Calu3 (cell line): Measurements from ENCODE around the gene SAMD1. TPM values are rescaled to one million over a fixed set of nuclear protein-coding genes. Genes with fewer than 3 reads are reported as not detected.
A peak's percentile ranks its signal among the peaks of the same experiment; 100 is the strongest.
"Not testable (repeated sequence)": the region's sequence is repeated elsewhere in the genome, so short reads cannot be mapped to it uniquely, and the experiment has no call there.

Experiments
- BruUV-seq: library from RNA; stranded (reverse); fragments of 400-500 nt; replicated peaks from 2 replicates; lab custom pipeline; 2021; lab: Mats Ljungman, UMichigan
- CTCF ChIA-PET: fragments of 300-600 bp; sonication (Branson Sonifier 250); formaldehyde crosslinking; loops from one replicate; lab custom pipeline; 2022; ENCODE audit warnings: antibody characterized with exemption; lab: Charles Lee
- DNase-seq: peaks from one replicate; pipeline ENCODE4 v3.0.0; 2022
- H3K27ac Mint-ChIP-seq: one replicate; pipeline ENCODE4 v1.8.0; 2022; ENCODE audit warnings: mixed read lengths; ENCODE audit not compliant: unreplicated experiment
- H3K27me3 Mint-ChIP-seq: one replicate; pipeline ENCODE4 v1.8.0; 2022; ENCODE audit warnings: mixed read lengths; ENCODE audit not compliant: unreplicated experiment
- H3K36me3 Mint-ChIP-seq: one replicate; pipeline ENCODE4 v1.8.0; 2022; ENCODE audit warnings: mild to moderate bottlenecking, moderate library complexity, mixed read lengths; ENCODE audit not compliant: insufficient read depth, unreplicated experiment
- H3K4me1 Mint-ChIP-seq: one replicate; pipeline ENCODE4 v1.8.0; 2022; ENCODE audit warnings: mild to moderate bottlenecking, low read depth, mixed read lengths; ENCODE audit not compliant: unreplicated experiment
- H3K4me3 Mint-ChIP-seq: one replicate; pipeline ENCODE4 v1.8.0; 2022; ENCODE audit warnings: mild to moderate bottlenecking, low read depth, moderate library complexity, mixed read lengths; ENCODE audit not compliant: unreplicated experiment
- H3K9me3 Mint-ChIP-seq: one replicate; pipeline ENCODE4 v1.8.0; 2022; ENCODE audit warnings: low read depth, mixed read lengths; ENCODE audit not compliant: unreplicated experiment
- CTCF ChIP-seq: fragments of 200-600 bp; IDR thresholded peaks from one replicate; pipeline ENCODE4 v1.8.0; 2022; ENCODE audit warnings: antibody characterized with exemption; ENCODE audit not compliant: unreplicated experiment
- intact Hi-C: fragments of 100-400 bp; cut with micrococcal nuclease; formaldehyde crosslinking; loops from one replicate; pipeline ENCODE4 v1.10.0; 2022; ENCODE audit not compliant: unreplicated experiment
- total RNA-seq: library from RNA; stranded (reverse); gene quantifications from 2 replicates; pipeline ENCODE4 v1.2.3, GENCODE V29; 2022

SAMD1 gene
- total RNA-seq, 1 experiment from 2014 or later, result 41.1 TPM

DNA sequence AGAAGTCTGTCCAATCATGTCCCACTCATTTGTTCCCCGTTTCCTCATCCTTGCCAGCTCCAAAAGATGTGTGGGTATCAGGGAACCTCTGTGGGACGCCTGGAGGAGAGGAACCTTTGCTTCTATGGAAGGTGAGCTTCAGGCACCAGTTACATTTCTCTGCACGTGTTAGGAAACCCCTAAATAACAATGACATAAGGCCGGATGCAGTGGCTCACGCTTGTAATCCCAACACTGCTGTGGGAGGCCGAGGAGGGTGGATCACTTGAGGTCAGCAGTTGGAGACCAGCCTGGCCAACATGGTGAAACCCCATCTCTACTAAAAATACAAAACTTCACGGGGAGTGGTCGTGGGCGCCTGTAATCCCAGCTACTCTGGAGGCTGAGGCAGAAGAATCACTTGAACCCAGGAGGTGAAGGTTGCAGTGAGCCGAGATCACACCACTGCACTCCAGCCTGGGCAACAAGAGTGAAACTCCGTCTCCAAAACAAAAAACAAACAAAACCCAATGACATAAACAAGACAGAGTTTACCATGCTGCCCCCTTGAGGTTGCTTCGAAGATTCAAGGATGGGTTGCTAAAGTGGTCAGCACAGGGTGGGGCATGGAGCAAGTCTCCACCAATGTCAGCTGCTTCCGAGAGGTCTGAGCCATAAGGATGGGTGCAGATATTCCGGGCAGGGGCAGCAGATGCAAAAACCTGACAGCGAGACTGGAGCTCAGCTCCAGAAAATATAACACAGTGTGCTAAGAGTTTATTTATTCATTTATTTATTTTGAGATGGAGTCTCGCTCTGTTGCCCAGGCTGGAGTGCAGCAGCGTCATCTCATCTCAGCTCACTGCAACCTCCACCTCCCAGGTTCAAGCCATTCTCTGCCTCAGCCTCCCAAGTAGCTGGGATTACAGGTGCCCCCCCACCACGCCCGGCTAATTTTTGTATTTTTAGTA is 47.6 kb downstream of the SAMD1 start:
- peak; percentile 45 for DNase-seq
- intact Hi-C loops, CTCF ChIA-PET, H3K36me3 Mint-ChIP-seq, H3K4me1 Mint-ChIP-seq, H3K9me3 Mint-ChIP-seq, H3K27ac Mint-ChIP-seq, H3K27me3 Mint-ChIP-seq, BruUV-seq, H3K4me3 Mint-ChIP-seq: not testable (repeated sequence)
- TF ChIP-seq CTCF, result peak; percentile 39

- no peak overlapping the region for H3K4me3 Mint-ChIP-seq
Measured at GRCh38 chr19:14039181-14039580, 51.4 kb downstream of the SAMD1 start.

More at GRCh38 chr19:14039181-14039580, 51.4 kb downstream of the SAMD1 start:
- Mint-ChIP-seq H3K36me3 (no peaks in the 10 kb centered on the region), H3K4me1 (no peaks in the 10 kb centered on the region), H3K9me3 (no peaks in the 10 kb centered on the region), H3K27me3 (no peaks in the 10 kb centered on the region), H3K27ac (no peak overlapping the region)
- intact Hi-C loops, result no loop called here
- CTCF ChIA-PET, result interaction anchor here (0.6 kb wide), 1 partner anchor 35 kb away, joined by 4 read pairs; no protein-coding TSS in a partner anchor
- BruUV-seq, result no TSS peak
- TF ChIP-seq CTCF, result no peak
- no peak for DNase-seq

Other genes starting within 250 kb of the SAMD1 start
- gene NANOS3, start 213.6 kb downstream of the SAMD1 start, total RNA-seq, result 1.2 TPM in 1 of 2 replicates, not detected in the other
- 1.0 and 1.5 TPM in 2 replicates for gene BRME1, start 184.6 kb downstream of the SAMD1 start, total RNA-seq
- 37.2 and 41.7 TPM in 2 replicates for gene CC2D1A, start 184.6 kb downstream of the SAMD1 start, total RNA-seq
- not detected in 2 replicates for gene PODNL1, start 152.3 kb downstream of the SAMD1 start, total RNA-seq
- gene DCAF15, start 138.2 kb downstream of the SAMD1 start, total RNA-seq, result 34.0 and 35.5 TPM in 2 replicates
- 13.8 and 14.9 TPM in 2 replicates for gene RFX1, start 84.4 kb downstream of the SAMD1 start, total RNA-seq
- gene RLN3, start 62.6 kb downstream of the SAMD1 start, total RNA-seq, result not detected in 2 replicates
- gene IL27RA, start 59.0 kb downstream of the SAMD1 start, total RNA-seq, result 7.0 and 7.4 TPM in 2 replicates
- 21.4 and 27.0 TPM in 2 replicates for gene PALM3, start 28.7 kb downstream of the SAMD1 start, total RNA-seq
- gene MISP3, start 18.0 kb downstream of the SAMD1 start, total RNA-seq, result 4.2 and 5.2 TPM in 2 replicates
- not detected in 2 replicates for gene C19orf67, start 5.0 kb downstream of the SAMD1 start, total RNA-seq
- 57.3 and 59.8 TPM in 2 replicates for gene PRKACA, start 27.0 kb upstream of the SAMD1 start, total RNA-seq
- gene ASF1B, start 45.8 kb upstream of the SAMD1 start, total RNA-seq, result 42.6 and 44.2 TPM in 2 replicates
- 24.8 and 26.5 TPM in 2 replicates for gene ADGRL1, start 115.4 kb upstream of the SAMD1 start, total RNA-seq